NOMO-1 treated with dmso at 0.1 percent for 144 hours (cell line): Measurements from ENCODE around the gene PCOLCE2.

Experiments
- DNase-seq: peaks from one replicate; lab custom pipeline; 2025; ENCODE audit not compliant: unreplicated experiment; lab: John Stamatoyannopoulos, UW

Gene PCOLCE2

DNA sequence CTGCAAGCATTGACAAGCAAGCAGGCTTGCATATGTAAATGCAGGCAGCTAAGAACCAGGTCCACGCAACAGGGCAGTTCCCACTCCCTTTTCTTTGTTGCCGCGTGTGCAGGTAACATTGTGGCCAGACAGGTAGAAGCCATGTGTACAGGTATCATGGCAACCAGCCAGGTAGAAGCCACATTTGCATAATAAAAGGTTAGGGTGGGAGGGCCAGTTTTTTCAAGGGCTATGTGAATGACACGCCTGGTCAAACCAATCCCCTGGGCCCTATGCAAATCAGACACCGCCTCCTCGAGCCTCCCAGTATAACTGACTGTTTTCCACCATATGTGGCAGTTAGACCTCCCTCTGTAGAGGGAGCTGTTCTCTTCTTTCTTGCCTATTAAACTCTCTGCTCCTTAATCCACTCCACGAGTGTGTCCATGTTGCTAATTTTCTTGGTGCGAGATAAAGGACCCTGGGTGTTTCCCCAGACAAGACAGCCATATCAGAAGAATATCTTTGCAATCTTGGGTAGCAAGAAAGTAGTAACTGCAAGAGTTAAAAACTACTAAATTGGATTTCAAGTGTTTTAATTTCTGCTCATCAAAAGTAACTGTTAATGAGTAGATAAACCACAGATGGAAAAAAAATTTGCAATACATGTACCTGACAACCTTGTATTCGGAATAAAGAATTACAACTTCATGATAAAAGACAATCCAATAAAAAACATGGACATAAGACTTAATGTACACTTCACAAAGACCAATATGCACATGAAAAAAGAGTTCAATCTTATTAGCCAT is 21.8 kb downstream of the PCOLCE2 start:
- no peak for DNase-seq

DNA sequence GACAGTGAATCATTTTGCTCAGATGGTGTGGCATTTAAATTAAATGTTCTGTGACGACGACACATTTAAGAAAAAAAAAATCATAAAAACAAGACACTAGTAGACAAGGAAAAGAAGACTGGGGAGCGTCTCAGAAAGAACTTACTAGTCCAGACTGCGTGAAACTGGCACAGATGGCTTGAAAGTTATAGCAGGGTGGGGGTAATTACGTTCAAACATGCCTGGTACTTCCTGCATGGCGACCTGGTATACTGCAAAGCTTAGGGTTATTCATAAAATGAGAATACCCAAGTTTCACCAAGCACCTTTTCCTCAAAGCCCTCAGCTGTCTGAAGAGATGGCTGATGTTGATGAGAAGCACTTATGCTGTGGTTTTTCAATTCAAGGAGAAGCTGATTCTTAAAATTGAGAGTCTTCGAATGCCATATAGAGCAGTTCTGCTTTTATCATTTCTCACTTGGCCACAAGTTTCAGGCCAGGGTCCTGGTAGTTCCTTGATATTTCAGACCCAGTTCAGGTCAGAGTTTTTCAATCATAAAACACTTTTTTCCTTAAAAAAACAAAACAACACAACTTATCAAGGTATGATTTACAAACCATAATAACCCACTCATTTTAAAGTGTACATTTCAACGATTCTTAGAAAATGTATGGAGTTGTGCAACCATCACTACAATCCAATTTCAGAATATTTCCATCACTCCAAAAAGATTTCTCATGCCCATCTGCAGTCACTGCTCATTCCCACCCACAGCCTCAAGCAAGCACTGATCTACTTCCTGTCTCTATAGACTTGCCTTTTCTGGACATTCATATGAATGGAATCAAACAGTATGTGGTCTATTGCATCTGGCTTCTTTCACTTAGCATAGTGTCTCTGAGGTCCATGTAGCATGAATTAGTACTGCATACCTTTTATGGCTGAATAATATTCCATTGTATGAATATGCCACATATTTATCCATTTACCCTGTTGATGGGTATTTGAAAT is 24.7 kb downstream of the PCOLCE2 start:
- DNase-seq, result peak; percentile 21

DNA sequence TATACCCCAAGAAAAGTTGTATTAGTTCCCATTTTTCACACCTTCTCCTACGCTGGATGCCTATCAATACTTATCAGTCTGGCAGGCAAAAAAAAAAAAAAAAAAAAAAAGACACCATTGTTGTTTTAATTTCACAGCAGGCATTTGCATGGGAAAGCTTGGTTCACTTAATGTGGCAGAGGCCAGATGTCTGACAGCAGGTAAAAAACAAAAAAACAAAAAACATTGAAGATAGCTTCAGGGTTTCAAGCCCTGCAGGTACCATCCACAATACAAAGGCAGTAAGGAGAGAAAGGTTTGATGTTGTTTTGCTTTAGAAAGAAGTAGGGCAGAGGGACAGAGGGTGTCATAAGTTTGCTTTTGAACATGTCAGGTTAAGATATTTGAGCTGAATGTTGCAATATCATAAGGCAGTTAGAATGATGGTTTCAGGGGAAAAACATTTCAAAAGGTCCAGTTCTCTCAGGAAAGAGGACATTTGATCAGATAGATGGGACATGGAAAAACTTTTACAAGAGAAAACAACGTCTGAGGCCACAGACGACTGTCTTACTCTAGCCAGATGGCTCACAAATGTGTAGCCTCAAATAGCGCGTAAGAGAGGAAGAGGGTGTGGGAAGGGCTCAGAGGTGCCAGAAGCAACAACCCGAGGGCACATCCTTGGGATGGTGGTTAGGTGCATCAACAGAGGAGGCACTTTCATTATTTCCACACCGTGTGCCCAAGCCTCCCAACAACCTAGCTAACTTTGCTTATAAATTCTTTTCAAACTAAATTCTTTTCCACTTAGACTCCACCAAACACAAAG is 25.7 kb downstream of the PCOLCE2 start:
- DNase-seq, result peak; percentile 23

DNA sequence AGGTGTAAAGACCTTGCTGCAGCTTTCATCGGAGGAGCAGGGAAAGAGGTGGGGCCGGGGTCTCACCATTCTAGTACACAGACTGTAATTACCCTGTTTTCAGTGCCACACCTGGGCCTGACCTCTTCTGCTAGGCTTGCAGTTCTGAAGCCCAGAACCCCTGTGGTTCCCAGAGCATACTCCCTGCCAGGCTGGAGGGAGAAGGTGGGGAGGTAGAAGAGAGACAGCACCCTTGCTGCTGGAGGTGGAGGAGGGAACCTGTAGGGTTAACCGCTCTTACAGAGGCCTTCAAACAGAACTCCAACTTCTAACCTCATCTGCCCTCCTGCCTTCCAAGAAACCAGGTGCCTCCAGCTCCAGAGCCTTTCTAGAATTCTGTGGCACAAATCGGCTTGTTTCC is 27.0 kb downstream of the PCOLCE2 start:
- DNase-seq, result no peak

DNA sequence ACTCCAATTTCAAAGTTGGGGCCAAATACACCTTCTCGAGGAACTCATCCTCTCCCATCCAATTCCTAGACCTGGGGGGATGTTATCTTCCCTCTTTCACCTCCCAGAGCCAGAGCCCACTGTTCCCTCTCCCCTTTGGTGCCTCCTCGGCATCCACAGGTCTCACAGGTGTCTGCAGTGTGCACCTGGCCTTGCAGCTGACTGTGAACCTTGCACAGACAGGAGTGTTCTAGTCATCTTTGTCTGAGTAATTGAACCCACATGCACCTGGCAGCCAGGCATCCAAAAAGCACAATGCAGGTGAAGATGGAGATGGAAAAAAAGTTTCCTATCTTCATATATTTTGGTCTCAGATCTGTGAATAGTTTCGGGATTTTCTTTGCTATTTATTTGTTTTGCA is 30.8 kb downstream of the PCOLCE2 start:
- no peak for DNase-seq

DNA sequence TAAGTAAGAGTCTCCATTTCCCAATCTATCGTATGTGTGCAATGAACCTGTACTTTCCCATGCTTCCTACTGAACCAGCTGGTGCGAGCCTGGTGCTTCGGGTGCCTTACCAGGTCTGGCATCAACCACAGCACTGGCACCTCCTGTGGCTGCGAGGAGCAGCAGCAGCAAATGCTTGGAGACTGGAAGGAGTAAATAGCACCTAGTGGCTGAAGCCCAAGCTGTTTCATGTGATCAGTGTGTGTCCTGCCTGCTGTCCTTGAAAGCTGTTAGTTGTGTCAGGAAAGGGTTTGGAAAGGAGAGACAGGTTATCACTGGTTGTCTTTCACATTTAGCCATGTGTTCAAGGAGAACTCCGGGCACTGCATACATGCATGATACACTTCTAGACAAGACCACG is 31.8 kb downstream of the PCOLCE2 start:
- DNase-seq, result no peak

DNA sequence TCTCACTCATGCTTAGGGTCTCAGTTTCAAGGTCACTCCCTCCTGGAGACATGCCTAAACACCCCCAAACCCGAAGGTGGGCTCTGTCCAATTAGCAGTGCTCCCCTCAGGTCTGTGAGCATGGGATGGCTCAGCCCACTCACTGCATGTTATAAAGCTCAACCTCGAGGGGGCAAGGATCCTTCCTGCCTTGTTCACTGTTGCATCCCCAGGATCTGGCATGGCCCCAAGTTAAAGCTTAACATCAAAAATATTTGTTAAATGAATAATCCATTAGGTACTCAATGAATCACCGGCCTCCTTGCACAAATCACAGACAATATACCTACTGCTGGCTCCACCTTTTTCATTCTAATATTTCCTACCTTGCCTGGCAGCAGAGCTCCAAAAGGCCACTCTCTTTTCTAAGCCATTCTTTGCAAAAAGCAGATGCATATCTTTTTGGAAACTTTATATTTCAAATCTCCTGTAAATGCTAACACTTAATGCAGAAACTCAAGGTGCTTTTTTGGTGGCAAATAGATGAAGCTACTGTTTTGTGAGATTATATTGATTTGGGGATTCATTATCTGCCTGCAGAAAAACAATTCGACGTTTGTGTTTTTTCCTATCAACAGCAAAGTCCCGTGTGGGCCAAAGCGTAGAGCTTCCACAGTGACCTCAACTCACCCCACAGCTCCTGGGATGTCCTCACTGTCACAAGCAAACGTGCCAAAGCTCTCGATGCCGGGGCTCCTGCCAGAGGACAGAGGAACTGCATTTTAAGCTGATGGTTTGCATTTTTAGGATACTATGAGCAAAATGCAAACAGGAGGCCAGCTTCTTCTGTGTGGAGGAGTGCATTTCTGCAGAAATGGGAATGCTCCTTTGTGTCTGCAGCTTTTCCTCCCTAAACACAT is 35.4 kb downstream of the PCOLCE2 start:
- DNase-seq, result no peak

DNA sequence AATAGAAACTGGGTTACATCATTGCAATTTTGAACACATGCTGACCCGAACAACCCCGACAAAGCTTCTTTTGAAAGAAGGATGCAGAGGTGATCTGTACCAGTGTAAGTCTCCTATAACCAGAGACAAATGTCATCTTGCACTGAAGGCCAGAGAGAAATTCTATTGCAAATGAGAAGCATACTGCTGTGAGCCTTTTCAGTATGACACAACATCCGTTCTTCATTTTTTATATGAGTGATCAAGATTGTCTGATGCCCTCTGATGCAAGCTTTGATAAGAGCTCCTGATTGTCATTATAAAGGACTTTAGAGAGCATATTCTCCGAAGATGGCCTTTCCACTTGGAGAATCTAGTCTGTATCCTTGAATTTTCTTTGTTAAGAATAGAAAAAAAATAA is 36.9 kb downstream of the PCOLCE2 start:
- DNase-seq, result no peak

DNA sequence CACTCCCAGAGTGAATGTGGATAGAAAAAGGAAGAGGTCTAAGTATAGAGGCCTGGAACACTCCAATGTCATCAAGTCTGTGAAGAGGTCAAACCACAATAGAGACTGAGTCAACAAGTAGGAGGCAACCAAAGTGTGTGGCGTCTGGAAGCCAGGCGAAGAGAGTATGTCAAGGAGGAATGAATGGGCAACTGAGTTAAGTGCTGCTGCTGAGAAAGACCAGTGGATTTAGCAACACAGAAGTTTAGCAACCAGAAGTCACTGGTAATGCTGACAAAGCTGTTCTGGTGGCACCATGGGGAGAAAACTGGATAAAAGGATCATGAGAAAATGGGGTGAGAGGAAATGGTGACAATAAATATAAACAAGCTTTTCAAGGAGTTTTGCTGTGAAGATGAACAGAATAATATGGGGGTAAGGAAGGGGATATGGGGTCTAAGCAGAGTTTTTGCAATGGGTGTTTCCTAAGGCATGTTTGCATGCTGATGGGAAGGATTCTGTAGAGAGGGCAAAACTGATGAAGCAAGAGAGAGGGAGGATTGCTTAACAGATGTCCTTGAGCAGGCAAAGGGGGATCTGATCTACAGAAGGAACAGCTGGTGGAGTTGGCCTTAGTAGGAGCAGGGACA is 38.4 kb downstream of the PCOLCE2 start:
- DNase-seq, result peak; percentile 93

DNA sequence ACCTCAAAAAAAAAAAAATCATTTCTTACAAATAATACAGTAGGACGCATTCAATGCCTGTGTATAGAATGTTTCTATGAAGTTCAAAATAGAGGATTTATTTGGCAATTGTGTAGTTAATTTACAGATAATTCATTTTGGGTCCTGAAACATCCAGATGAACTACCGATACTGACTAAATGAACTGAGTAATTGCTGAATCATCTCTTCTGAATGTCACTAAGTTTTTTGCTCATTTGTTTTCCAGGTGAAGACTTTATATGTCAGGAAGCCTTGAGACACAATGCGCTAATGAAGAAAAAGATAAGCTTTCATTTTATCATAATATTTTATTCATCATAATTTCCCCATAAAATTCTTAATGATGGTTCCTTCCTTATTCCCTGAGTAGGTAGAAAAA is 39.7 kb downstream of the PCOLCE2 start:
- no peak for DNase-seq

DNA sequence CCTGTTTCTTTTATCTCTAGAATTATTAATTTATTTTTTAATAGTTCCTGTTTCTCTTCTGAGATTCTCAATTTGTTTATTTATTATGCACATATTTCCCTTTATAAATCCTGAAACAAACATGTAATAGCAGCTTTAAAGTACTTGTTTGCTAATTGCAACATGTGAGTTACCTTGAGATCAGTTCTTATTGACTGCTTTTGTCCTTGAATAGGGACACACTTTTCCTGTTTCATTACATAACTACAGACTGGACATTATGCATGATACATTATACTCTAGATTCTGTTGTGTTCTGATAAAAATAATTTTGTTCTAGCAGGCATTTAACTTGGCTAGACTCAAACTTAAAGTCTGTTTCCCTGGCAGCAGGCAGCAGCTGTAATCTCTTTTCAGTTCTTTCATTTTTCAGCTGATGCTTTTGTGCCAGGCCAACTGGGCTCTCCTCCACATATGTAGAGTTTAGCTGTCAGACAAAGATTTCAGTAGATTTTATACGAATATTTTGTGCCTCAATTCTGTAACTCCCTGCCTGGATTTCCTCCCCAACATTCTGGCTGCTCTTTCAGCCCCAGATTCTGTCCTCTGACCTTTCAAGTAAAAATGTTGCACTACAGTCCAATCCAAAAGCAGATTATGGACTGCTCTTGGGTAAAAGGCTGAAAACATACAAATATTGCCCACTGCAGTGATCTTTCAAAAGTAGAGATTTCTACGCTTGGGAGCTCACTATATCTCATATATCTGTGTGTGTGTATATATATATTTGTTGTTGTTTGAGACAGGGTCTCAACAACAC is 41.9 kb downstream of the PCOLCE2 start:
- DNase-seq, result no peak

DNA sequence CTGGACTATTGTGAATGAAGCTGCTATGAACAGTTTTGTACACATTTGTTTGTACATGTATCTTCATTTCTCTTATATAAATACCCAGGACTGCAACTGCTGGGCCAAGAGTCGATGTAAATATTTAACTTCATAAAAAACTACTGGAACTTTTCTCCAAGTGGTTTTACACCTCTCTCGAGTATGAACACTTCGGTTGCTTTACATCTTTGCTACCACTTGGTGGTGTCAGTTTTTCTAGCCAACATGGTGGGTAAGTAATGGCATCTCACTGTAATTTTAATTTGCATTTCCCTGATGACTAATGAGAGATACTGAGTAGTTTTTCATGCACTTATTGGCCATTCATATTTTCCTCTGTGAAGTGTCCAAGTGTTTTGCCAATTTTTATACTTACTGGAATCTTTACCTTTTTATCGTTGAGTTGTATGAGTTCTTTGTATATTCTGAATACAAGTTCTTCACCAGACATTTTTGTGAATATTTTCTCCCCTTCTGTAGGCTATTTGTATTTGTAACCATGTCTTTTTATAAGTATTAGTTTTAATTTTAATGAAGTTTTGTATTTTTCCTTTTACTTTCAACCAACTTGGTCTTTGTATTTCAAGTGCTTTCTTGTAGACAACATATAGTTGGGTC is 44.4 kb downstream of the PCOLCE2 start:
- no peak for DNase-seq

DNA sequence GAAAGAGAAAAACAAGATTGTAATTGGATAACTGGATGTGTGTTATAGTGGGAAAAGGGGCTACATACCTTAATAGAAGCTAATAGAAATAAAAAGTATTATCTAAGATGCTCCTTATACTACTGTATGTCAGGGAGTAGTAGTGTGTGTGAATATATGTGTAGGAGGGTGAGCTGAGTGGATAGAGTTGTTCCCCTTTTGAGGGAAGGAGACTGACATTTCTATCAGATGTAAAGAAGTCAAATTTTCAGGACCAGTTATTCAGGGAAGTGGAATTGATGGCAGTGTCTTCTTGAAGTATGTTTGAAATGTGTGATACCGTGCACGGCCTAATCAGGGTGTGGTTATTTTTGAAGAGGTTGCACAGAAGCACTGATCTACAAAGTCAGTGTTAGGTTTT is 49.1 kb downstream of the PCOLCE2 start:
- DNase-seq, result no peak

DNA sequence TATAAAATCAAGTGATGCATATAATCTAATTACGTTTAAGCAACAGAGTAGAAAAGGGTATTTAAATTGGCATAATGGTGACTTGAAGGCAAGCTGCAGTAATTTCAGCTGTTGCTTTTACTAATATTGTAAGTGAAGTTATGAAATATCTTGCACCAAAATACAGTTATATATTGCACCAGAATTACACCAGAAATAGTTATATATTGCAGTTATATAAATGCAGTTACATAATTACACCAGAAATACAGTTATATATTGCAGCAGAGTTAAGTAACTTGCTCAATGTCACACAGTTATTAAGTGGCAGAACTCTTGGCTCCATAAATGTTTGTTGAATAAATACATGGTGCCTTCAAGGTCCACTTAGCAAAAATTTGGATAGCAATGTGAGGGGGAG is 51.4 kb downstream of the PCOLCE2 start:
- no peak for DNase-seq

DNA sequence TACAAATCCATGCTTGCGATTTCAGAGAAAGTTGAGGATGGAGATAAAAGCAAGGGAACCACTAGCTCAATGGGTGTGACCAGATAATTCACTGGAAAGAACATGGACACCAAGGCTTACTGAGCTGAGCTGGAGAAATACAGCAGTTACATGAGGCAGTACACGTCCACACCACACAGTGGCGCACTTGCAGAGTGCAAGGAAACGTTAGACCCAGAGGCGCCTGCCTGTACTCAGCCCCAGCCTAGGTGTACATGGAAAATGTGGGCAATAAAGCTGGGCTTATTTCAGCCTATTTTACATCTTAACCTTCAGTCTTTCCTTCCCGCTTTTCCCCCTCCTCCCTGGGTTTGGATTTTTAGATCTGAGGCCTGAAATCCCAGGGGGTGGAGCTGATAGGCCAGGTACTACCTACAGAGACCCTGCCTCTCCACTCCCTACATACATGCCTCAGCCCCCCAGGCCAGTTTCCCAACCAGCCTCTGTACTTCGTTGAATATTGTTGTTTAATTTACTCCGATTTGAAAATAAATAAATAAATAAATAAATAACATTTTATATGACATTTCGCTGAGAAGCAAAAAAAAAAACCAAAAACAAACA is 60.1 kb downstream of the PCOLCE2 start:
- DNase-seq, result peak; percentile 77

DNA sequence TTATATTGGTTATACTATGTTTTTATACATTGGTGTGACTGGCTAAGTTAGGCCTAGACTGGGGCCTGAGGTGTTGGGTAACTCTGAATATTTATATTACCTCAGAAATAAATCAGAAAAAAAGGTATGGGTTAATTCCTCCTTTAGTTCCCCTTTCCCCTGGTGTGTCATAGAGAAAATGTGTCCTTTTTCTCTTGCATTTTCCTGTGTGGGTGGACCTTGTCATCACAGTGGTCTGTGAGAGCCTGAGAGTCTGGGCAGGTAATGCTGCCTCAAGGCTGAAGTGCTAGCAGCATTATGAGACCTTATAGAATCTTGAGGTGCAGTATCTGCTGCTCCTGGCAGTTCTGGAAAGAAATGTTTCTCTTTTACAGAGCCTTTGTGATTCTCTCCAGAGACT is 69.7 kb downstream of the PCOLCE2 start:
- DNase-seq, result no peak

DNA sequence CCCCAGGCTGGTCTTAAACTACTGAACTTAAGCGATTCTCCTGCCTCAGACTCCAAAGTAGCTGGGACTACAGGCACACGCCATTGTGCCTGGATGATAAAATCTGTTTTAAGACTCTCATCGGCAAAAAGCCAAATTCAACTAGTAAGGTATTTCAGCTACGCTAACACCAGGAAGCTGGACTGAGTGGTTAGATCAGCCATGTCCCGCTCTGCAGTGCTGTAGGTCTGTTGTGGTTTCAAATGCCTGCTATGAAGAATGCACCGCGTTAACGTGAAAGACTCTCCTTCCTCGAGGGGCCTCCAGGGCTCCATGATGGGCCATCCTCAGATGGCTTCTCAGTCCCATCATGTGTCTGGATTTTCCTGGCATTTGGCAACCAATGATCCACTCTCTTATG is 70.2 kb downstream of the PCOLCE2 start:
- DNase-seq, result no peak

DNA sequence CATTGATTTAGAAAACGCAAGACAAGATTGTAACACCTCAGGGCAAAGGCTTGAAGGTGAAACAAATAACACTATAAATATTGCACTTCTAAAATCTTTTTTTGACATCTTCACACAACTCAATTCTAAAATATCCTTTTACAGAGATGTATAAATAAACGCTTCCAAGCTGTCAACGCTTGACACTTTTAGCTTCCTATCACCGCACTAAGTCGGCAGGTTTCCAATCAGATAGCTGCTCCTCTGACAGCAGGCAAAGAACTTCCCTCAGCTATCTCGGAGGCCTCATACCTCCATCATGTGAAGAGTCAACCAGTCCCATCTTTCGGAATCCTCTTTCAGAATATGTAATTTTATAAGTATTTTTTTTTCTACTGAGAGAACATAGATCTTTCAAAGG is 71.0 kb downstream of the PCOLCE2 start:
- no peak for DNase-seq
